Daoy (cell line): Measurements from ENCODE around the gene CD248. TPM values are rescaled to one million over a fixed set of nuclear protein-coding genes. Genes with fewer than 3 reads are reported as not detected.
"Not testable (repeated sequence)": the region's sequence is repeated elsewhere in the genome, so short reads cannot be mapped to it uniquely, and the experiment has no call there.

ENCODE experiments used
- DNase-seq: peaks from one replicate; pipeline ENCODE4 v3.0.0-alpha.2; 2015; ENCODE audit warnings: low read depth
- total RNA-seq: library from RNA; depleted of rRNA; stranded (reverse); fragments of >200 nt; shearing (Covaris generic); gene quantifications from 2 replicates; pipeline ENCODE4 v1.2.3, GENCODE V29; 2014; rRNA removed

The CD248 gene
- total RNA-seq, 1 experiment from 2014 or later = 0.06 TPM

- not testable (repeated sequence) for DNase-seq
Measured at GRCh38 chr11:66276619-66277018, 40.2 kb downstream of the CD248 start.

GRCh38 chr11:66275984-66276612 lies 40.7 kb downstream of the CD248 start:
- no peak for DNase-seq

GRCh38 chr11:66275396-66275795 lies 41.4 kb downstream of the CD248 start:
- DNase-seq = no peak

GRCh38 chr11:66274219-66274618 lies 42.6 kb downstream of the CD248 start:
- no peak for DNase-seq

- DNase-seq = no peak
Measured at GRCh38 chr11:66272596-66272995, 44.2 kb downstream of the CD248 start.

GRCh38 chr11:66271816-66272215 lies 45.0 kb downstream of the CD248 start:
- DNase-seq = no peak

- DNase-seq = peak; percentile 46
Measured at GRCh38 chr11:66268952-66269905, 47.6 kb downstream of the CD248 start.

- DNase-seq = peak; percentile 99
Measured at GRCh38 chr11:66268244-66268951, 48.4 kb downstream of the CD248 start, which contains the start of gene RAB1B. TSS of gene RAB1B (plus strand) at chr11:66268639. CDS start at chr11:66268680, 41 bp downstream.

- peak; percentile 86 for DNase-seq
Measured at GRCh38 chr11:66267379-66268243, 49.2 kb downstream of the CD248 start.

- no peak for DNase-seq
Measured at GRCh38 chr11:66267039-66267378, 49.8 kb downstream of the CD248 start.

GRCh38 chr11:66266378-66267038 lies 50.3 kb downstream of the CD248 start:
- DNase-seq = no peak

- no peak for DNase-seq
Measured at GRCh38 chr11:66265531-66266377, 51.1 kb downstream of the CD248 start.

GRCh38 chr11:66264914-66265313 lies 51.9 kb downstream of the CD248 start:
- no peak for DNase-seq

Other genes with a start within 250 kb of the CD248 start
- gene PACS1, start 246.8 kb downstream of the CD248 start, total RNA-seq = 10.9 and 13.0 TPM in 2 replicates
- 14.2 and 22.5 TPM in 2 replicates for gene KLC2, start 59.3 kb downstream of the CD248 start, total RNA-seq
- 77.0 and 84.4 TPM in 2 replicates for gene RAB1B, start 48.4 kb downstream of the CD248 start, total RNA-seq
- 0.40 and 0.98 TPM in 2 replicates for gene CNIH2, start 38.9 kb downstream of the CD248 start, total RNA-seq
- 135 and 143 TPM in 2 replicates for gene YIF1A, start 27.9 kb downstream of the CD248 start, total RNA-seq
- gene TMEM151A, start 25.1 kb downstream of the CD248 start, total RNA-seq = 0.60 TPM in 1 of 2 replicates, not detected in the other
- gene RIN1, start 19.4 kb upstream of the CD248 start, total RNA-seq = 13.2 and 14.6 TPM in 2 replicates
- 111 and 124 TPM in 2 replicates for gene BRMS1, start 28.1 kb upstream of the CD248 start, total RNA-seq
- gene B4GAT1, start 30.6 kb upstream of the CD248 start, total RNA-seq = 30.0 and 34.5 TPM in 2 replicates
- 0.48 and 0.86 TPM in 2 replicates for gene SLC29A2, start 54.7 kb upstream of the CD248 start, total RNA-seq
- gene NPAS4, start 104.0 kb upstream of the CD248 start, total RNA-seq = 0.11 TPM in 1 of 2 replicates, not detected in the other
- gene MRPL11, start 121.8 kb upstream of the CD248 start, total RNA-seq = 107 and 157 TPM in 2 replicates
- gene PELI3, start 149.9 kb upstream of the CD248 start, total RNA-seq = 1.8 and 2.1 TPM in 2 replicates
- gene DPP3, start 163.4 kb upstream of the CD248 start, total RNA-seq = 77.5 and 84.0 TPM in 2 replicates
- gene BBS1, start 193.6 kb upstream of the CD248 start, total RNA-seq = 3.9 and 15.7 TPM in 2 replicates
- gene ZDHHC24, start 229.0 kb upstream of the CD248 start, total RNA-seq = 8.7 and 10.6 TPM in 2 replicates
- not detected in 2 replicates for gene ACTN3, start 229.9 kb upstream of the CD248 start, total RNA-seq